Measurements from ENCODE around the gene AVEN.

AVEN gene

DNA sequence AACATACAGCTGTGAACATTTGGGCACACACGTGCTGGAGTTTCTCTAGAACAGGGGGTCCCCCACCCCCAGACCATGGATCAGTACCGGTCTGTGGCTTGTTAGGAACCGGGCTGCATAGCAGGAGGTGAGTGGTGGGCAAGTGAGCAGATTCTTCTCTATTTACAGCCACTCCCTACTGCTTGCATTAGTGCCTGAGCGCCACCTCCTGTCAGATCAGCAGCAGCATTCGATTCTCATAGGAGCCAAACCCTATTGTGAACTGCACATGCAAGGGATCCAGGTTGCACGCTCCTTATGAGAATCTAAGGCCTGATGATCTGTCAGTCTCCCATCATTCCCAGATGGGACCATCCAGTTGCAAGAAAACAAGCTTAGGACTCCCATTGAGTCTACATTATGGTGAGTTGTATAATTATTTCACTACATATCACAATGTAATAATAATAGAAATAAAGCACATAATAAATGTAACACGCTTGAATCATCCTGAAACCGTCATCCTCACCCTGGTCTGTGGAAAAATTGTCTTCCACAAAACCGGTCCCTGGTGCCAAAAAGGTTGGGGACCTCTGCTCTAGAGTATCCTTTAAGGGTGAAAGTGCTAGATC is 44.9 kb downstream of the AVEN start:
- DNase-seq (ENCODE audit: extremely low read depth, low read depth), result no peak
- peak; percentile 51 for TF ChIP-seq CTCF (IDR thresholded peaks at IDR 0.05; ENCODE audit: low read depth, low read length, missing control alignments)

GRCh38 chr15:33988384-33988783 is 50.6 kb downstream of the AVEN start:
- no peak for TF ChIP-seq CTCF (IDR thresholded peaks at IDR 0.05; ENCODE audit: low read depth, low read length, missing control alignments)
- H3K4me3 ChIP-seq (replicated peaks; ENCODE audit: low read depth, low read length), result no peak overlapping the region
- DNase-seq (ENCODE audit: extremely low read depth, low read depth), result no peak

More for the DNA sequence above, 44.9 kb downstream of the AVEN start:
- no peak overlapping the region for H3K4me3 ChIP-seq (replicated peaks; ENCODE audit: low read depth, low read length)

DNA sequence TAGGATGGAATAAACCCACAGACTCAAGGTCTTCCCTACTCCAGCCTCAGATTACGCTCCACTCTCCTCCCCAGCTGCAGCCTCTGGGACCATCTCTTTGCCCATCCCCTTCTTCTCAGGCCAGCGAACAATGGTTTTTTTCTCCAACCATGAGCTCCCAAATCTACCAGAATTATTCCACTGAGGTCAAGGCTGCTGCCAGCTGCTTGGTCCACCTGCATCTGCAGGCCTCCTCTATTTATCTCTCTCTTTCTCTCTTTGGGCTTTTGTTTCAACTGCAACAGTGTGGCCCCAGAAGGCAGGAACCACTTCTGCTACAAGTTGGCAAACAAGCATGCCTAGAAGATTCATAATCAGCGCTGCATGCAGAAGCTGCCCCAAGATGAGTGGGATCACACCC is 51.6 kb downstream of the AVEN start:
- no peak for DNase-seq (ENCODE audit: extremely low read depth, low read depth)
- no peak overlapping the region for H3K4me3 ChIP-seq (replicated peaks; ENCODE audit: low read depth, low read length)
- no peak for TF ChIP-seq CTCF (IDR thresholded peaks at IDR 0.05; ENCODE audit: low read depth, low read length, missing control alignments)

DNA sequence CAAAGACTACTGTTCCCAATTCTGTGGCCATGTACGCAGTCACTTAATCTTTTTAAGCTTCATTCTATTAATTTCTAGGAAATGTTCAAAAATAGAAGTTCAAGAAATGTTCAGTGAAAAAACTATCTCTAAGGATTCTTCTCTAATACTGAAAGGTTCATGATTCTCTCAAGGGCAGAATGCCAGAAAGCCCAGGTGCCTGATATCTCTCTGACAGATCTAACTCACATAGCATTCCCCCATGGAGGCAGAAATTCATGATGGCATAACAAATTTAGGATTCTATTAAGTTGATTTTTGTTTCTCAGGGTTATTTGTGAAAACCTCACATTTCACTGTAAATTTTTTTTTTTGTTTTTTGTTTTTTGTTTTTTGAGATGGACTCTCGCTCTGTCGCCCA is 53.3 kb downstream of the AVEN start:
- DNase-seq (ENCODE audit: extremely low read depth, low read depth), result no peak
- no peak for TF ChIP-seq CTCF (IDR thresholded peaks at IDR 0.05; ENCODE audit: low read depth, low read length, missing control alignments)

DNA sequence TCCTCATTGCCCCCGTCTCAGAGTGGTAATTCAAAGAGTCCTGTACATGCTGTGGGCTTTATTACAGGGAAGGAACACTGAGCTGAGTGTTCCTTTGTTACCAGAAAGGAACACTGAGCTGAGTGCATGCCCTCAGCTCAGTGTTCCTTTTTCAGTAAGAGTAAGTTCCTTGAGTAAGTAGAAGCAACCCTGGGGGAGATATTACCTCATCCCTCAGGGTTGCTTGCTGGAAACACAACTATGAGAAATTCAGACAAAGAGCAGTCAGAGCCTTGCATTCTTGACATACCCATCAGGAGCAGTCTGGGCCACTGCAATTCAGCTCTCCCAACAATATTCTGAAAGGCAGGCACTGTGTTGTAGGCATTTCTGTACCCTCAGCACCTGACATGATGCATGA is 53.7 kb downstream of the AVEN start:
- TF ChIP-seq CTCF (IDR thresholded peaks at IDR 0.05; ENCODE audit: low read depth, low read length, missing control alignments), result no peak
- no peak for DNase-seq (ENCODE audit: extremely low read depth, low read depth)
- no peak overlapping the region for H3K4me3 ChIP-seq (replicated peaks; ENCODE audit: low read depth, low read length)

More for the DNA sequence above, 53.3 kb downstream of the AVEN start:
- no peak overlapping the region for H3K4me3 ChIP-seq (replicated peaks; ENCODE audit: low read depth, low read length)

DNA sequence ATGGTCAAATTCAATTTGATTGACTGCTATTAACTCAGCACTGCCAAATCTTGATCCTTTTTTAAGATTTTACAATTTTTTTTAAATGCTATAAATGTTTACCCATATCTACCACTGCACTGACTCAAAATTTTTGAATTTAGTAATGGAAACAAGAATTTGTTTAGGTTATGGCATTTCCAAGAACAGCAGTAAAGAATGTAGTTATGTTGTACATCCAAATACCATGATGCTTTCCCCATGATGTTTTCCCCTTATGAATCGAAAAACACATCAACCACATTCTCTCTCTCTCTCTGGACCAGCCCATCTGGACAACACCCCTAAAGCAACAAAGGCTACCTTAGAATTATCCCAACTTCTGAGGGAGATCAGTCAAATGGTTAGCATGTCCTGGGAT is 56.5 kb downstream of the AVEN start:
- TF ChIP-seq CTCF (IDR thresholded peaks at IDR 0.05; ENCODE audit: low read depth, low read length, missing control alignments), result no peak
- H3K4me3 ChIP-seq (replicated peaks; ENCODE audit: low read depth, low read length), result no peak overlapping the region
- DNase-seq (ENCODE audit: extremely low read depth, low read depth), result no peak

DNA sequence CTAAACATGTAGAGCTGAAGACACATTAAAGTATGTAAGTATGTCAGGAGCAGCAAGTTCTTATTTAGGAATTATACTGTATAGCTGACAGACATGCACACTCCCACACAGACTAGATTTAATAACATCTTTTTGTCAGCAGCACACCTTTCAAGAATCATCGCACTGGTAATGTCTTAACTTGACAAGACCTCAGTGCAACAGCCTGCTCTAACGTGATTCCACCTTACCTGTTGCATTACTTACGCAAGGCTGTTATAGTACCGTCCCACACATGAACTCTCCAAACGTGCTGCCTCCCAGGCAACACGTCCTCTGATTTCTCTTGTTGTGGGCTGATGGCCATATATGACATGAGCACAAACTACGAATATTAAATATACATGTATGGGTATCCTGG is 58.8 kb downstream of the AVEN start:
- TF ChIP-seq CTCF (IDR thresholded peaks at IDR 0.05; ENCODE audit: low read depth, low read length, missing control alignments), result no peak
- no peak overlapping the region for H3K4me3 ChIP-seq (replicated peaks; ENCODE audit: low read depth, low read length)
- no peak for DNase-seq (ENCODE audit: extremely low read depth, low read depth)

All from HFF-Myc (cell line).